H9 (cell line): ENCODE results near the gene SLC15A5. TPM values are rescaled to one million over a fixed set of nuclear protein-coding genes. Genes with fewer than 3 reads are reported as not detected.

Source experiments
- DNase-seq: peaks from one replicate; pipeline ENCODE4 v3.0.0-alpha.2; 2017
- H2AFZ ChIP-seq: one replicate; pipeline ENCODE4 v1.6.1; 2013; ENCODE audit warnings: mild to moderate bottlenecking, low read length, control low read depth, moderate library complexity
- H2AK5ac ChIP-seq: 2 replicates; pipeline ENCODE4 v1.6.1; 2013; ENCODE audit warnings: low read length, control low read depth, mixed read lengths; ENCODE audit not compliant: insufficient read length
- H2BK120ac ChIP-seq: one replicate; pipeline ENCODE4 v1.6.1; 2013; ENCODE audit warnings: low read depth, mild to moderate bottlenecking, low read length, control low read depth, inconsistent platforms; ENCODE audit not compliant: poor library complexity, severe bottlenecking
- H2BK12ac ChIP-seq: 2 replicates; pipeline ENCODE4 v1.6.1; 2013; ENCODE audit warnings: low read length, control low read depth, mixed read lengths, low read depth; ENCODE audit not compliant: insufficient read length
- H2BK15ac ChIP-seq: 2 replicates; pipeline ENCODE4 v1.6.1; 2013; ENCODE audit warnings: low read depth, low read length, control low read depth
- H2BK20ac ChIP-seq: one replicate; pipeline ENCODE4 v1.6.1; 2013; ENCODE audit warnings: low read depth, mild to moderate bottlenecking, low read length, control low read depth, inconsistent platforms; ENCODE audit not compliant: poor library complexity, severe bottlenecking
- H2BK5ac ChIP-seq: 2 replicates; pipeline ENCODE4 v1.6.1; 2013; ENCODE audit warnings: low read length, control low read depth, mixed read lengths; ENCODE audit not compliant: insufficient read length
- H3K14ac ChIP-seq: 2 replicates; pipeline ENCODE4 v1.6.1; 2013; ENCODE audit warnings: low read length, control low read depth; ENCODE audit not compliant: insufficient read depth
- H3K18ac ChIP-seq: 2 replicates; pipeline ENCODE4 v1.6.1; 2013; ENCODE audit warnings: low read depth, mild to moderate bottlenecking, mixed read lengths, low read length, control low read depth; ENCODE audit not compliant: insufficient read length
- H3K23ac ChIP-seq: 2 replicates; pipeline ENCODE4 v1.6.1; 2013; ENCODE audit warnings: low read length, control low read depth, mixed read lengths, low read depth; ENCODE audit not compliant: insufficient read length
- H3K23me2 ChIP-seq: 2 replicates; pipeline ENCODE4 v1.6.1; 2013; ENCODE audit warnings: low read depth, mild to moderate bottlenecking, mixed read lengths, low read length, control low read depth; ENCODE audit not compliant: insufficient read length, poor library complexity, severe bottlenecking
- H3K27ac ChIP-seq: 2 replicates; pipeline ENCODE4 v1.5.1; 2013; ENCODE audit warnings: low read length, control low read depth, mixed read lengths, low read depth; ENCODE audit not compliant: insufficient read length
- H3K27me3 ChIP-seq: 2 replicates; pipeline ENCODE4 v1.6.1; 2013; ENCODE audit warnings: low read length, control low read depth, inconsistent platforms; ENCODE audit not compliant: insufficient read depth
- H3K4ac ChIP-seq: 2 replicates; pipeline ENCODE4 v1.6.1; 2013; ENCODE audit warnings: low read depth, mild to moderate bottlenecking, control low read depth, inconsistent platforms, low read length, moderate library complexity
- H3K4me1 ChIP-seq: 2 replicates; pipeline ENCODE4 v1.6.1; 2013; ENCODE audit warnings: low read length, control low read depth, inconsistent platforms; ENCODE audit not compliant: insufficient read depth
- H3K4me2 ChIP-seq: 2 replicates; pipeline ENCODE4 v1.6.1; 2013; ENCODE audit warnings: low read length, control low read depth, mixed read lengths; ENCODE audit not compliant: insufficient read length, insufficient read depth
- H3K56ac ChIP-seq: 2 replicates; pipeline ENCODE4 v1.6.1; 2013; ENCODE audit warnings: low read depth, mild to moderate bottlenecking, mixed read lengths, low read length, control low read depth; ENCODE audit not compliant: insufficient read length
- H3K79me1 ChIP-seq: 2 replicates; pipeline ENCODE4 v1.6.1; 2013; ENCODE audit warnings: low read depth, mild to moderate bottlenecking, moderate library complexity, low read length, control low read depth, inconsistent platforms; ENCODE audit not compliant: insufficient read depth, poor library complexity, severe bottlenecking
- H3K79me2 ChIP-seq: 2 replicates; pipeline ENCODE4 v1.6.1; 2013; ENCODE audit warnings: low read length, control low read depth, inconsistent platforms; ENCODE audit not compliant: insufficient read depth
- H3K9ac ChIP-seq: 2 replicates; pipeline ENCODE4 v1.6.1; 2013; ENCODE audit warnings: low read length, control low read depth, mixed read lengths; ENCODE audit not compliant: insufficient read length; ENCODE audit errors: extremely low read depth
- H3K9me3 ChIP-seq: one replicate; pipeline ENCODE4 v1.6.1; 2013; ENCODE audit warnings: low read depth, low read length, inconsistent platforms; ENCODE audit not compliant: control insufficient read depth
- H3T11ph ChIP-seq: one replicate; pipeline ENCODE4 v1.6.1; 2013; ENCODE audit warnings: mild to moderate bottlenecking, low read length, control low read depth, inconsistent platforms
- H4K20me1 ChIP-seq: one replicate; pipeline ENCODE4 v1.6.1; 2013; ENCODE audit not compliant: control insufficient read depth, insufficient read length, insufficient read depth
- H4K5ac ChIP-seq: 2 replicates; pipeline ENCODE4 v1.6.1; 2013; ENCODE audit warnings: low read depth, mild to moderate bottlenecking, mixed read lengths, low read length, control low read depth; ENCODE audit not compliant: insufficient read length
- H4K8ac ChIP-seq: replicated peaks from 2 replicates; pipeline ENCODE4 v1.6.1; 2013; ENCODE audit warnings: low read length, control low read depth, mixed read lengths, low read depth; ENCODE audit not compliant: insufficient read length
- H4K91ac ChIP-seq: 2 replicates; pipeline ENCODE4 v1.6.1; 2013; ENCODE audit warnings: low read depth, mild to moderate bottlenecking, moderate library complexity, mixed read lengths, low read length, control low read depth; ENCODE audit not compliant: insufficient read length
- H3K27ac Mint-ChIP-seq, 3 experiments: 2 replicates in 2 of 3; 3 replicates in 1 of 3; pipeline ENCODE4 v1.8.0; 2020 to 2021; ENCODE audit warnings: mixed read lengths in 3 of 3, mild to moderate bottlenecking in 1 of 3, moderate library complexity in 1 of 3
- H3K27me3 Mint-ChIP-seq: 2 replicates; pipeline ENCODE4 v1.8.0; 2021; ENCODE audit warnings: low read depth, mild to moderate bottlenecking, moderate library complexity, mixed read lengths
- H3K36me3 Mint-ChIP-seq, 3 experiments: 2 replicates in 2 of 3; 3 replicates in 1 of 3; pipeline ENCODE4 v1.8.0; 2020 to 2021; ENCODE audit warnings: low read depth in 3 of 3, mixed read lengths in 3 of 3; ENCODE audit not compliant: insufficient read depth in 1 of 3
- H3K4me1 Mint-ChIP-seq, 2 experiments: 2 replicates each; pipeline ENCODE4 v1.8.0; 2020; ENCODE audit warnings: mixed read lengths in 2 of 2
- H3K4me3 Mint-ChIP-seq, 2 experiments: 2 replicates in 1 of 2; 3 replicates in 1 of 2; pipeline ENCODE4 v1.8.0; 2020 to 2021; ENCODE audit warnings: mild to moderate bottlenecking in 2 of 2, mixed read lengths in 2 of 2, moderate library complexity in 1 of 2
- H3K9me3 Mint-ChIP-seq, 2 experiments: 2 replicates in 1 of 2; 3 replicates in 1 of 2; pipeline ENCODE4 v1.8.0; 2020; ENCODE audit warnings: mild to moderate bottlenecking in 2 of 2, mixed read lengths in 2 of 2, moderate library complexity in 1 of 2
- CTCF ChIP-seq: fragments of 200-600 bp; sonication (generic); conservative IDR thresholded peaks from 3 replicates; pipeline ENCODE4 v1.8.0; 2021; ENCODE audit warnings: antibody characterized with exemption, mild to moderate bottlenecking
- WGBS: extraction: QIAGEN DNeasy Blood & Tissue Kit; methylation state at CpG from one replicate; pipeline ENCODE4 v1.1.7; 2013; ENCODE audit warnings: missing lambda C conversion rate, low lambda C conversion rate, mixed read lengths; ENCODE audit not compliant: insufficient read length; ENCODE audit errors: extremely low coverage; 5-methylcytosine and 5-hydroxymethylcytosine counted together
- total RNA-seq: library from RNA; stranded (reverse); gene quantifications from 2 replicates; pipeline ENCODE4 v1.2.1, GENCODE V29; 2021

Gene SLC15A5
- total RNA-seq, 1 experiment from 2014 or later = not detected

- H3K27me3 ChIP-seq = no peaks in the 10 kb centered on the region
Measured at GRCh38 chr12:16294376-16294956, 17.0 kb upstream of the SLC15A5 start.

More at GRCh38 chr12:16294376-16294956, 17.0 kb upstream of the SLC15A5 start:
- Histone ChIP-seq H3K27ac (no peak overlapping the region), H3K79me2 (no peaks in the 10 kb centered on the region), H3K23me2 (no peaks in the 10 kb centered on the region), H3K4me2 (no peak overlapping the region), H3K56ac (no peak overlapping the region), H3K4me1 (no peaks in the 10 kb centered on the region), H2BK12ac (no peak overlapping the region), H3K4ac (no peak overlapping the region), H2BK15ac (no peak overlapping the region), H3K14ac (no peak overlapping the region), H3T11ph (no peak overlapping the region), H3K18ac (no peak overlapping the region), H4K5ac (no peak overlapping the region), H3K79me1 (no peaks in the 10 kb centered on the region), H3K23ac (no peak overlapping the region), H4K20me1 (no peaks in the 10 kb centered on the region), H2BK120ac (no peak overlapping the region), H2BK5ac (no peak overlapping the region), H4K8ac (no peak overlapping the region), H3K9me3 (no peaks in the 10 kb centered on the region), H2AK5ac (no peak overlapping the region), H2BK20ac (no peak overlapping the region), H4K91ac (no peak overlapping the region), H3K9ac (no peak overlapping the region), H2AFZ (no peak overlapping the region)
- Mint-ChIP-seq H3K36me3 (no peaks in the 10 kb centered on the region; a peak in 1 of 7 replicates), H3K9me3 (no peaks in the 10 kb centered on the region), H3K27ac (no peak overlapping the region), H3K4me3 (no peak overlapping the region), H3K27me3 (no peaks in the 10 kb centered on the region), H3K4me1 (no peaks in the 10 kb centered on the region; a peak in 1 of 4 replicates)
- no peak for TF ChIP-seq CTCF
- no peak for DNase-seq
- no CpG with 5 or more reads among the region's 1 CpG for WGBS
